ENCODE results near the gene THSD4.

- no peak for TF ChIP-seq CTCF (conservative IDR thresholded peaks at IDR 0.05 in 1 of 2, IDR thresholded peaks at IDR 0.05 in 1 of 2; ENCODE audit: extremely low read depth in 1 of 2, insufficient read depth in 1 of 2, low read depth in 1 of 2, low read length in 2 of 2)
- TF ChIP-seq EZH2 (IDR thresholded peaks at IDR 0.05; ENCODE audit: borderline replicate concordance, low read length) = no peak
These were observed 110.6 kb downstream of the THSD4 start for GRCh38 chr15:71225851-71226250.
